Stimulated activated CD4-positive, alpha-beta T cell treated with anti-CD3 and anti-CD28 coated beads, TNF-alpha, amount 100 ng/mL, for 1 hour (primary cell): ENCODE results near the gene ADAP1.
"Not testable (repeated sequence)": the region's sequence is repeated elsewhere in the genome, so short reads cannot be mapped to it uniquely, and the experiment has no call there.

ENCODE experiments used
- DNase-seq, 3 donors: peaks; one replicate each; pipeline ENCODE4 v3.0.0-alpha.2; 2020; ENCODE audit warnings: low read depth in 3 of 3, low spot score in 1 of 3

Gene ADAP1

GRCh38 chr7:975702-976473 lies 21.4 kb upstream of the ADAP1 start:
- DNase-seq: no peak

- peak; percentile 77 to 91 (median 79) for DNase-seq
Observed at GRCh38 chr7:974820-975681, 20.6 kb upstream of the ADAP1 start, which contains the start of gene COX19. Gene COX19, minus strand, starts transcription at chr7:975549. Its CDS starts 40 bp downstream, at chr7:975509.

- no peak for DNase-seq
Observed at GRCh38 chr7:974172-974571, 19.7 kb upstream of the ADAP1 start.

GRCh38 chr7:973312-973711 lies 18.8 kb upstream of the ADAP1 start:
- DNase-seq: no peak

GRCh38 chr7:972676-973309 lies 18.3 kb upstream of the ADAP1 start:
- no peak for DNase-seq

GRCh38 chr7:972110-972509 lies 17.6 kb upstream of the ADAP1 start:
- DNase-seq: no peak

GRCh38 chr7:970744-971143 lies 16.3 kb upstream of the ADAP1 start:
- DNase-seq: no peak

- DNase-seq: no peak
Observed at GRCh38 chr7:969403-969802, 14.9 kb upstream of the ADAP1 start.

GRCh38 chr7:968205-969105 lies 14.0 kb upstream of the ADAP1 start:
- no peak for DNase-seq

- no peak for DNase-seq
Observed at GRCh38 chr7:967361-968082, 13.0 kb upstream of the ADAP1 start.

GRCh38 chr7:966291-967069 lies 12.0 kb upstream of the ADAP1 start:
- no peak for DNase-seq

- DNase-seq: no peak
Observed at GRCh38 chr7:964401-965231, 10.1 kb upstream of the ADAP1 start.

GRCh38 chr7:963236-964078 lies 9.0 kb upstream of the ADAP1 start:
- no peak for DNase-seq

- no peak for DNase-seq
Observed at GRCh38 chr7:962401-963081, 8.1 kb upstream of the ADAP1 start.

- DNase-seq: no peak
Observed at GRCh38 chr7:961546-962400, 7.3 kb upstream of the ADAP1 start.

- not testable (repeated sequence) for DNase-seq
Observed at GRCh38 chr7:960972-961371, 6.5 kb upstream of the ADAP1 start.
